ENCODE results near the gene AFMID. TPM values are rescaled to one million over a fixed set of nuclear protein-coding genes. Genes with fewer than 3 reads are reported as not detected.

The AFMID gene
- total RNA-seq, 1 experiment from 2014 or later: 45.1 TPM

GRCh38 chr17:78168242-78168902, 18.8 kb upstream of the AFMID start, which contains the start of gene SYNGR2 (continued):
- TF ChIP-seq USF1 (CRISPR knock-in tag; IDR thresholded peaks at IDR 0.05): no peak
- TF ChIP-seq ESRRA (CRISPR knock-in tag; IDR thresholded peaks at IDR 0.05; ENCODE audit: borderline replicate concordance): no peak
- no peak; the same call in 1 of the 2 replicates for TF ChIP-seq HMGXB4 (CRISPR knock-in tag; IDR thresholded peaks at IDR 0.05)
- 0 out of 2 replicates have a peak, but pooled peaks have one; percentile 50 for TF ChIP-seq E2F5 (CRISPR knock-in tag; IDR thresholded peaks at IDR 0.05)
- 0 out of 2 replicates have a peak, but pooled peaks have one; percentile 58 for TF ChIP-seq FOXK1 (CRISPR knock-in tag; IDR thresholded peaks at IDR 0.05)
- TF ChIP-seq TCF7 (CRISPR knock-in tag; IDR thresholded peaks at IDR 0.05; ENCODE audit: low read depth): no peak
- TF ChIP-seq SP1 (CRISPR knock-in tag; conservative IDR thresholded peaks at IDR 0.05): peak; percentile 98
- no peak for TF ChIP-seq TP53 (CRISPR knock-in tag; IDR thresholded peaks at IDR 0.05)
- TF ChIP-seq ETV6 (CRISPR knock-in tag; IDR thresholded peaks at IDR 0.05): peak; percentile 73
- TF ChIP-seq FOXP4 (CRISPR knock-in tag; IDR thresholded peaks at IDR 0.05): peak; percentile 90
- TF ChIP-seq STAT6 (CRISPR knock-in tag; conservative IDR thresholded peaks at IDR 0.05; ENCODE audit: low read depth): no peak

GRCh38 chr17:78168903-78169793, 18.0 kb upstream of the AFMID start:
- ChIA-PET CTCF (interaction anchor here (0.8 to 4.4 kb wide), 8 partner anchors 9 to 192 kb away, joined by 3 to 27 read pairs (median 4); partner anchors contain the start of genes AFMID and TK1), POLR2A (interaction anchor here (0.9 to 1.2 kb wide), 2 partner anchors 17 to 41 kb away, joined by 4 to 5 read pairs; partner anchors contain the start of genes TK1 and TMC6)
- Mint-ChIP-seq H3K27ac (no peak overlapping the region), H3K9me3 (no peaks in the 10 kb centered on the region), H3K4me1 (peaks cover 40% of the 10 kb centered on the region), H3K4me3 (peak overlapping the region; percentile 70), H3K36me3 (peaks cover 16% of the 10 kb centered on the region), H3K27me3 (ENCODE audit: low read depth) (no peaks in the 10 kb centered on the region)
- TF ChIP-seq CREM (CRISPR knock-in tag; IDR thresholded peaks at IDR 0.05) (no peak), NFYB (CRISPR knock-in tag; conservative IDR thresholded peaks at IDR 0.05; ENCODE audit: low read depth) (peak; percentile 17; the same call in 1 of the 2 replicates)
- DNase-seq (ENCODE audit: low spot score) (peak; percentile 66), ATAC-seq (peak; percentile 52)
